Measurements from ENCODE around the gene WSB2.
"Not testable (repeated sequence)": the region's sequence is repeated elsewhere in the genome, so short reads cannot be mapped to it uniquely, and the experiment has no call there.

Gene WSB2

GRCh38 chr12:118035190-118036041, 25.6 kb downstream of the WSB2 start:
- DNase-seq (ENCODE audit: low spot score), result no peak

DNA sequence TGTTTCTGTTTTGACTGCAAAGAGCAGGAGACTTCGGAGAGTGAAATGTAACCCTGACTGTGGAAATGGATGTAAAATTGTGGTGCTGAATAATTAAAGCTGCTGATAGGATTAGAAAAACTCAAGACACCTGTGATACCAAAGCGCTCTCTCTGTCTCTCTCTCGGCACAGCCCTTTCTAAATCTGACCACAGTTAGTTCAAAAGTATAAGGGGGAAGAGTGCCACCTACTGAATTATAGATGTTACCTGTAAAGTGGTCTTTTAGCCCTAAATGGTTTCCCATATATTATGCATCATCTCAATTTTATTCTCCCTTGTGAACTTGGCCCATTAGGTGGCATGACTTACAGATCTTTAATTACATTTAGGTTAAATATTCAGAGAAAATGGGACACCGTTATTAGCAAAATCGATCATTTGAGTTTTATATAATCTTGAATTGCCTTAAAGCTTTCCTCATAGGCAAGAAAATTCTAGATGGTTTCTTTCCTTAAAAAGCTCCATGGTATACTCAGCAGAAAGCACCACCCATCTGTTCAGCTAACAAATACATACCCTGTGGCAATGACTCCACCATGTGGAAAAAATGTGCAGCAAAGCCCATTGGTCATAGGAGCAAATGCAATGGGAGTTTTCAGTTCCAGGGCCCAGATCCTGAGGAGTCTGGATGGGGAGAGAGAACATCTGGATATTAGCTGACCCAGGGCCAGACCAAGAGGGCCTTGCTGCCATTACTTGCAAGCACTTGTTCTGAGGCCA, 26.4 kb downstream of the WSB2 start:
- DNase-seq (ENCODE audit: low spot score), result no peak

GRCh38 chr12:118033902-118034301, 27.1 kb downstream of the WSB2 start:
- no peak for DNase-seq (ENCODE audit: low spot score)

GRCh38 chr12:118033323-118033722, 27.7 kb downstream of the WSB2 start:
- DNase-seq (ENCODE audit: low spot score), result peak; percentile 56

GRCh38 chr12:118032188-118032587, 28.8 kb downstream of the WSB2 start:
- DNase-seq (ENCODE audit: low spot score), result no peak

DNA sequence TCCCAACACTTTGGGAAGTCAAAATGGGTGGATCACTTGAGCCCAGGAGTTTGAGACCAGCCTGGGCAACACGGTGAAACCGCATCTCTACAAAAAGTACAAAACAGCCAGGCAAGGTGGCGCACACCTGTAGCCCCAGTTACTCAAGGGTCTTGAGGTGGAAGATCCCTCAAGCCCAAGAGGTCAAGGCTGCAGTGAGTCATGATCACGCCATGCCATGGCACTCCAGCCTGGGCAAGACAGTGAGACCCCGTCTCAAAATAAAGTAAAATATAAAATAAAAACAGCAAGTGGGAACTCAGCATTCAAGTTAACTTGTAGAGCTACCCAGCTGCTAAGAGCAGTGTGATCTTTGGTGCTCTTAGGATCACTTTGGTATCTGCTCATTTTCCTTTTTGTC, 31.8 kb downstream of the WSB2 start:
- no peak for DNase-seq (ENCODE audit: low spot score)

DNA sequence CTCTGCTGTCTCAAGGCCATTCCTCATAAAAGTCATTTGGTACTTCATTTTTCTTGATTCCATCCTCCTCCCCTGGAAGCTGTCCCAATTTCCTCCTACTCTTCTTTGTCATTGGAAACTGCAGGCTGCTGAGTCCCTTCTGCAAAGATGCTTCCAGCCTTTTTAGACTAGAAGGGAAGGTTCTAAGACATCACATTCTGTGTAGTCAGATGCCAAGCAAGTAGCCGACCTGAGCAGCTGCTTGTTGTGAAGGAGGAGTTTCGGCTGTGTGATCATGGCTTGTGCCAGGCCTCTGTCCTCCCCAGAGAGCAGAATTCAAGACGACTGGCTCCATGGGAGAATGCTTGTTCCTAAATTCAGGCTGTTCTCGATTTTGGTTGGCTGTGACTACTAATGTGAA, 35.8 kb downstream of the WSB2 start:
- DNase-seq (ENCODE audit: low spot score), result no peak

- no peak for DNase-seq (ENCODE audit: low spot score)
Observed at GRCh38 chr12:118023301-118023860, 37.6 kb downstream of the WSB2 start.

DNA sequence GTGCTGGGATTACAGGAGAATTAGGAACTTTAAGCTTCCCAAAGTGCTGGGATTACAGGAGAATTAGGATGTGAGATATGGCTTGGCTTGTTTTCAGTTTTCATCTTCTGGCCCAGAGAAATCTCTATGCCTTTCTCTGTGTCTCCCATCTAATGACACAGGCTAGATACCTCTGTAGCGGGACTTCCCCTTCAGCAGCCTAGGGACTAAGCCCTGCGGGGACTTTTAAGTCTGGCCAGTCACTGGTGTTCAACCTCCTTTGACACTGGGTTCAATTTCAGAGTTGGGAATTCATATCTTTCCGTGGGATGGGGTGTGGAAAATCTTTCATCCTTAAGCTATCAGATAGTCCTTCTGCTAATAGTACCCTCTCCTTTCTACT, 38.3 kb downstream of the WSB2 start:
- DNase-seq (ENCODE audit: low spot score), result no peak

DNA sequence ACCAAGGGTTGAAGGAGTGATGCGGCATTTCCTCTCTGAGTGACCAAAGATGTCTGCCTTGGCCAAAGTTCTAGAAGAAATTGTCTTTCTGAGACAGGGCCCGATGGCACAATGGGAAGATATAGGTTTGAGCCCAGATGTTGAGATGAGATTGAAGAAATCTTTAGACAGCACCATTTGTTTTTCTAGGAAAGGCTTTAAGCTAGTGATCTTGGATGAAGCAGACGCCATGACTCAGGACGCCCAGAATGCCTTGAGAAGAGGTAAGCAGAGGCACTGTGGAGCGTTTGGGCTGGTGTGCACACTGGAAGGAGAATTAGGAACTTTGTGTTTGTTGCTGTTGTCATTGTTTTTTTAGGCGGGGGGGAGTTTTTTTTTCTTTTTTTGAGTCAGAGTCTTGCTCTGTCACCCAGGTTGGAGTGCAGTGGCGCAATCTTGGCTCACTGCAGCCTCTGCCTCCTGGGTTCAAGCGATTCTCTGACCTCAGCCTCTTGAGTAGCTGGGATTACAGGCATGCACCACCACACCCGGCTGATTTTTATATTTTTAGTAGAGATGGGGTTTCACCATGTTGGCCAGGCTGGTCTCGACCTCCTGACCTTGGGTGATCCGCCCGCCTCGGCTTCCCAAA, 38.8 kb downstream of the WSB2 start:
- DNase-seq (ENCODE audit: low spot score), result not testable (repeated sequence)

GRCh38 chr12:118020036-118020435, 40.9 kb downstream of the WSB2 start:
- DNase-seq (ENCODE audit: low spot score), result no peak

GRCh38 chr12:118017926-118018325, 43.1 kb downstream of the WSB2 start:
- DNase-seq (ENCODE audit: low spot score), result no peak

DNA sequence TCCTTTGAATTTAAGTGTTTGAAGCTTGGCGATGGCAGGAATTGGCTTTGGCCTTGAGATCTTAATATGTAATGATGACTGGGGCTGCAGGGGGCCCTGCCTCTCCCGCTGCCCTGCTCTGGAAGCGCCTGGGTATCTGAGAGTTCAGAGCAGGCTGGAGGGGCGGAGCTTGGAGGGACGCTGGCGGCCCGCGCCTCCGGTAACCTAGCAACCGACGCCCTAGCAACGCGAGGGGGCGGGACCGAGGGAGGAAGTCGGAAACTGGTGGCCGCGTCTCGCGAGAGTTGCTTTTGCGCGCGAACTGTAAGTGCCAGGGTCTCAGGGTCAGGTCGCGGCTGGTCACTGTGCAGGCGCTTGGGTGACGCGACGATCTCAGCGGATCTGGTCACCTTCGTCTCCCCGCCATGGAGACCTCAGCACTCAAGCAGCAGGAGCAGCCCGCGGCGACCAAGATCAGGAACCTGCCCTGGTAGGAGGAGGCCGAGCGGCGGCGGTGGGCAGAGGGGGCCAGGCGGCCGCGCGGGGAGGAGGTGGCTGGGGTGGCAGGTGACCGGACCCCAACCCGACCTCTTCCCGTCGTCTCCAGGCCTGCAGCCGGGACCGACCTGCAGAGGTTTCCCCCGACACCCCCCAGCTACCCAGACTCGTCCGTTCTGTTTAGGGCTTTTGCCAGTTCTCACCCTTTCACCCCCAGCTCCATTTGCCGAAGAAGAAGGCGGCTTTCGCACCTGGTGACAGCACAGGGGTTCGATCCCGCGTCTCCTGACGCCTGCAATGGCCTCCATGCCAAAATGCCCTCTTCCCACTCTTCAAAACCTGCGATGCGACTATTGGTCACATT, 44.3 kb downstream of the WSB2 start, which contains the start of gene RFC5:
Gene RFC5 (plus strand): TSS at position 280 of the 841 bp plus-strand sequence. CDS start 125 bp downstream, at position 405.
- DNase-seq (ENCODE audit: low spot score), result peak; percentile 98

- DNase-seq (ENCODE audit: low spot score), result no peak
Observed at GRCh38 chr12:118015944-118016343, 45.0 kb downstream of the WSB2 start.

DNA sequence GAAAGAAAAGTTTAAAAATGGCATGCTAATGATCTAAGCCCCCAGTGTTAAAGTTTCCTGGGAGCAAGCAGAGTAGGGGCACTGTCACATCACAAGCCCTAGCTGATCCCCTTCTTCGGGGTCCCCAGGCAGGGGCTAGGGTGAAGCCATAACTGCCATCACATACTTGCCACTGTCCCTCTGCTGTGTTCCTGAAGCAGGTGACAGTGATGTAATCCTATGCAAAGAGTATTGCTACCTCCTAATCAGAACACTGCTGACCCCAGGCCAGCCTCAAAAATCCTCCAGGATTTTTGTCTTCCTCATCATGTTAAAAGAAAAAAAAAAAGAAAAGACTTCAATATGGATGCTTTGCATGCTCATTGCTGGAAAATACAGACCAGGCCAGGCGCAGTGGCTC, 45.7 kb downstream of the WSB2 start:
- DNase-seq (ENCODE audit: low spot score), result no peak

- DNase-seq (ENCODE audit: low spot score), result no peak
Observed at GRCh38 chr12:118013283-118013682, 47.7 kb downstream of the WSB2 start.

DNA sequence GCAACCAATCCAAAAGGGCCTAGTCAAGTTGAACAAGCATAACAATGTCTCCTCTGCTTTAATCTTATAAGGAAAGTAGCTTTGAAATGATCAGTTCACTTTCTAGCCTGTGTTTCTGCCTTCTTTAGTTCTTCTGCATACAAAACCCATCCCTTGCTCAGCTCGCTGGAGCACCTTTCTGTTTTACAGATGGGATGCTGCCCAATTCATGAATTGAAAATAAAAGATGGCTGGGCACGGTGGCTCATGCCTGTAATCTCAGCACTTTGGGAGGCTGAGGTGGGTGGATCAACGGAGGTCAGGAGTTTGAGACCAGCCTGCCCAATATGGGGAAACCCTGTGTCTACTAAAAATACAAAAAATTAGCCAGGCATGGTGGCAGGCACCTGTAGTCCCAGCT, 49.0 kb downstream of the WSB2 start:
- DNase-seq (ENCODE audit: low spot score), result no peak

DNA sequence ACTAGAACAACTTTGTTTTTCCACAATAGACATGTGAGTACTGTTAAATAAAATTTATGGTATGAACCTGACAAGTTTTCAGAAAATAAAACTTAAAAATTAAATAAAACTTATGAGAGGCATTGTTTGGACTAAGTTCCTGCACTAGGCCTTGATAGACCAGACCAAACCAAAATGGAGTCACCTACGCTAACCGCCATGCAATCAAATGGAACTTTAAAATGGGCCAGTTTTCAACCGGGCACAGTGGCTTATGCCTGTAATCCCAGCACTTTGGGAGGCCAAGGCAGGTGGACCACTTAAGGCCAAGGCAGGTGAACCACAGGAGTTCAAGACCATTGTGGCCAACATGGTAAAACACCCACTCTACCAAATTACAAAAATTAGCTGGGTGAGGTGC, 49.6 kb downstream of the WSB2 start:
- DNase-seq (ENCODE audit: low spot score), result no peak

DNA sequence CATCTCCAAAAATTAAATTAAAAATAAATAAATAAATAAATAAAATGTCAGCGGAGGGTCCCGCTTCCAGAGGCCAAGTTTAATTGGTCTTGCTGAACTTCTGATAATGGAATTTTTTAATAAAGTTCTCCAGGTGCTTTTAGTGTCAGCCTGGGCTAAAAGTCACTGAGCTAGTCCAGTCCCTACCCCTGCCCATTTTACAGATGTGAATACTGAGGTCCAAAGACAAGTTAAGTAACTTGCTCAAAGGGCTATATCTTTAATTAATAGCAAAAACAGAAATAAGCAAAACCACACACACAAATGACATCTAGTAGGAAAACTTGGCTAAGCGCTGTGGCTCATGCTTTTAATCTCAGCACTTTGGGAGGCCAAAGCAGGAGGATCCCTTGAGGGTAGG, 50.1 kb downstream of the WSB2 start:
- no peak for DNase-seq (ENCODE audit: low spot score)

DNA sequence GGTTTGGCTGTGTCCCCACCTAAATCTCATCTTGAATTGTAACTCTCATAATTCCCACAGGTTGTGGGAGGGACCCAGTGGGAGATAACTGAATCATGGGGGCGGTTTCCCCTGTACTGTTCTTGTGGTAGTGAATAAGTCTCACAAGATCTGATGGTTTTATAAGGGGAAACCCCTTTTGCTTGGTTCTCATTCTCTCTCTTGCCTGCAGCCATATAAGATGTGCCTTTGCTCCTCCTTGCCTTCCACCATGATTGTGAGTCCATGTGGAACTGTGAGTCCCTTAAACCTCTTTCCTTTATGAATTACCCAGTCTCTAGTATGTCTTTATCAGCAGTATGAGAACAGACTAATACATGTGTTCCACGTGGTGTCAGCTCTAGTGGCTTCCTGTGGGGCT, 61.2 kb downstream of the WSB2 start:
- not testable (repeated sequence) for DNase-seq (ENCODE audit: low spot score)

GRCh38 chr12:117998719-117999118, 62.3 kb downstream of the WSB2 start:
- DNase-seq (ENCODE audit: low spot score), result no peak

All from kidney capillary endothelial cell (primary cell).